SK-N-SH (cell line): ENCODE measurements around the gene RAB5B. TPM values are rescaled to one million over a fixed set of nuclear protein-coding genes. Genes with fewer than 3 reads are reported as not detected.

Experiments used
- CTCF ChIA-PET: fragments of 300-600, 350-600 bp; formaldehyde crosslinking; extraction: SDS; loops from one replicate; lab custom pipeline; 2021; lab: Yijun Ruan, JAX
- POLR2A ChIA-PET: fragments of 350-600 bp; sonication (Branson Sonifier 250); formaldehyde crosslinking; extraction: SDS; loops from one replicate; lab custom pipeline; 2020; ENCODE audit warnings: antibody characterized with exemption, inconsistent platforms; lab: Yijun Ruan, JAX
- DNase-seq: peaks from one replicate; pipeline ENCODE4 v3.0.0; 2012
- H2AFZ ChIP-seq: fragments of 200-600 bp; sonication (generic); 2 replicates; pipeline ENCODE4 v1.8.1; 2016; ENCODE audit warnings: antibody characterized with exemption, mild to moderate bottlenecking, low read depth
- H3F3A ChIP-seq: fragments of 200-600 bp; sonication (generic); replicated peaks from 2 replicates; pipeline ENCODE3; 2016; ENCODE audit warnings: antibody characterized with exemption, mild to moderate bottlenecking; ENCODE audit not compliant: insufficient read depth
- H3K27ac ChIP-seq, 2 experiments: fragments of 200-500 bp in 1 of 2; fragments of 200-600 bp in 1 of 2; sonication (Bioruptor generic) in 1 of 2; sonication (generic), shearing (Covaris generic) in 1 of 2; 2 replicates each; pipeline versions ENCODE4 v1.5.1 to v1.6.1; 2014 to 2016; ENCODE audit warnings: low read depth in 2 of 2, inconsistent platforms in 1 of 2, low read length in 1 of 2, mild to moderate bottlenecking in 1 of 2, mixed read lengths in 1 of 2
- H3K27me3 ChIP-seq: fragments of 200-600 bp; sonication (generic), shearing (Covaris generic); 2 replicates; pipeline ENCODE4 v1.6.1; 2016; ENCODE audit warnings: mixed run types; ENCODE audit not compliant: insufficient read depth
- H3K36me3 ChIP-seq, 2 experiments: fragments of 200-500 bp in 1 of 2; fragments of 200-600 bp in 1 of 2; sonication (Bioruptor generic) in 1 of 2; sonication (generic) in 1 of 2; replicated peaks in 1 of 2; 2 replicates each; pipeline versions ENCODE3 to v1.5.1; 2014 to 2016; ENCODE audit warnings: low read length in 1 of 2, mild to moderate bottlenecking in 1 of 2; ENCODE audit not compliant: insufficient read depth in 2 of 2, control insufficient read depth in 1 of 2
- H3K4me1 ChIP-seq, 2 experiments: fragments of 200-500 bp in 1 of 2; fragments of 200-600 bp in 1 of 2; sonication (Bioruptor generic) in 1 of 2; sonication (generic), shearing (Covaris generic) in 1 of 2; 2 replicates each; pipeline versions ENCODE4 v1.5.1 to v1.6.1; 2014 to 2016; ENCODE audit warnings: low read depth in 1 of 2, low read length in 1 of 2, mixed run types in 1 of 2; ENCODE audit not compliant: insufficient read depth in 2 of 2, control insufficient read depth in 1 of 2
- H3K4me2 ChIP-seq: fragments of 200-600 bp; sonication (generic), shearing (Covaris generic); 2 replicates; pipeline ENCODE4 v1.6.1; 2017; ENCODE audit warnings: mixed run types
- H3K4me3 ChIP-seq, 2 experiments: fragments of 200-500 bp in 1 of 2; fragments of 200-600 bp in 1 of 2; sonication (Bioruptor generic) in 1 of 2; sonication (generic), shearing (Covaris generic) in 1 of 2; 2 replicates each; pipeline versions ENCODE4 v1.5.1 to v1.8.1; 2014 to 2016; ENCODE audit warnings: low read depth in 2 of 2, inconsistent platforms in 1 of 2, low read length in 1 of 2, mild to moderate bottlenecking in 1 of 2, mixed read lengths in 1 of 2, moderate library complexity in 1 of 2
- H3K79me2 ChIP-seq: fragments of 200-600 bp; sonication (generic); 2 replicates; pipeline ENCODE4 v1.8.1; 2017; ENCODE audit warnings: mild to moderate bottlenecking; ENCODE audit not compliant: insufficient read depth
- H3K9ac ChIP-seq: fragments of 200-600 bp; sonication (generic); 2 replicates; pipeline ENCODE4 v1.6.1; 2017; ENCODE audit warnings: mixed run types
- H3K9me2 ChIP-seq: fragments of 200-600 bp; sonication (generic); 2 replicates; pipeline ENCODE4 v1.6.1; 2017; ENCODE audit warnings: mixed run types
- H3K9me3 ChIP-seq: fragments of 200-600 bp; sonication (generic); 2 replicates; pipeline ENCODE4 v1.6.1; 2017; ENCODE audit warnings: mixed run types, mild to moderate bottlenecking, moderate library complexity
- H4K20me1 ChIP-seq: fragments of 200-600 bp; sonication (generic); 2 replicates; pipeline ENCODE4 v1.6.1; 2017; ENCODE audit warnings: mild to moderate bottlenecking, mixed run types; ENCODE audit not compliant: insufficient read depth
- CHD2 ChIP-seq: fragments of 150-350 bp; IDR thresholded peaks from 2 replicates; pipeline ENCODE4 v1.6.1; 2018; ENCODE audit warnings: low read length; ENCODE audit not compliant: partially characterized antibody
- EZH2phosphoT487 ChIP-seq: fragments of 200-600 bp; sonication (generic); IDR thresholded peaks from 2 replicates; pipeline ENCODE4 v1.6.1; 2017; ENCODE audit warnings: low read depth, mixed run types, mild to moderate bottlenecking, antibody characterized with exemption, moderate library complexity, borderline replicate concordance
- FOSL2 ChIP-seq: IDR thresholded peaks from 2 replicates; pipeline ENCODE4 v1.4.0; 2012; ENCODE audit warnings: low read depth, mild to moderate bottlenecking, moderate library complexity, borderline replicate concordance
- FOXM1 ChIP-seq: IDR thresholded peaks from 2 replicates; pipeline ENCODE4 v1.4.0; 2012; ENCODE audit warnings: low read depth, mild to moderate bottlenecking
- GATA2 ChIP-seq: sonication (generic); formaldehyde crosslinking; IDR thresholded peaks from 2 replicates; pipeline ENCODE4 v1.5.0; 2020; ENCODE audit warnings: mild to moderate bottlenecking, missing genetic modification reagents
- JUND ChIP-seq: IDR thresholded peaks from 2 replicates; pipeline ENCODE4 v1.4.0; 2012
- MEF2A ChIP-seq: IDR thresholded peaks from 2 replicates; pipeline ENCODE4 v1.4.0; 2012; ENCODE audit warnings: low read depth, borderline replicate concordance
- MXI1 ChIP-seq: IDR thresholded peaks from 2 replicates; pipeline ENCODE4 v1.6.1; 2012; ENCODE audit warnings: mild to moderate bottlenecking, low read depth, low read length, improper control_type of control experiment
- NFIC ChIP-seq: IDR thresholded peaks from 2 replicates; pipeline ENCODE4 v1.4.0; 2012; ENCODE audit warnings: borderline replicate concordance
- NRF1 ChIP-seq: IDR thresholded peaks from 2 replicates; pipeline ENCODE4 v1.6.1; 2012; ENCODE audit warnings: low read depth, mild to moderate bottlenecking, low read length
- PBX3 ChIP-seq: IDR thresholded peaks from 2 replicates; pipeline ENCODE4; 2012
- POLR2AphosphoS5 ChIP-seq: IDR thresholded peaks from 2 replicates; pipeline ENCODE4 v1.6.1; 2012; ENCODE audit warnings: low read depth, low read length
- RAD21 ChIP-seq: IDR thresholded peaks from 2 replicates; pipeline ENCODE4 v1.6.1; 2012; ENCODE audit warnings: mild to moderate bottlenecking, low read length
- RXRA ChIP-seq: IDR thresholded peaks from 2 replicates; pipeline ENCODE4 v1.4.0; 2012; ENCODE audit warnings: low read depth, mild to moderate bottlenecking, borderline replicate concordance
- TAF1 ChIP-seq: IDR thresholded peaks from 2 replicates; pipeline ENCODE4 v1.6.1; 2012; ENCODE audit warnings: low read depth, mild to moderate bottlenecking, low read length, moderate library complexity, borderline replicate concordance
- TEAD4 ChIP-seq: IDR thresholded peaks from 2 replicates; pipeline ENCODE4 v1.4.0; 2012; ENCODE audit warnings: mild to moderate bottlenecking, borderline replicate concordance; ENCODE audit not compliant: insufficient read depth
- USF1 ChIP-seq: IDR thresholded peaks from 2 replicates; pipeline ENCODE4 v1.4.0; 2012; ENCODE audit warnings: low read depth, borderline replicate concordance
- USF2 ChIP-seq: fragments of 150-350 bp; IDR thresholded peaks from 2 replicates; pipeline ENCODE4 v1.6.1; 2017; ENCODE audit warnings: antibody characterized with exemption, low read length, low read depth, borderline replicate concordance
- WGBS: methylation state at CpG from one replicate; pipeline ENCODE4 v1.1.6; 2017; ENCODE audit warnings: low lambda C conversion rate; 5-methylcytosine and 5-hydroxymethylcytosine counted together
- polyA plus RNA-seq, 3 experiments: library from polyadenylated mRNA; depleted of rRNA; stranded (reverse); fragments of >200 nt; gene quantifications; 2 replicates each; pipeline ENCODE4 v1.2.3, GENCODE V29; 2012
- TF ChIP-seq, protein P1 (sequence below): IDR thresholded peaks from 2 replicates; pipeline ENCODE4 v1.4.0; 2012; ENCODE audit warnings: low read depth

RAB5B gene
- polyA plus RNA-seq, 1 of the 3 experiments (the other 2 are of a cell fraction), result 54.0 TPM

DNA sequence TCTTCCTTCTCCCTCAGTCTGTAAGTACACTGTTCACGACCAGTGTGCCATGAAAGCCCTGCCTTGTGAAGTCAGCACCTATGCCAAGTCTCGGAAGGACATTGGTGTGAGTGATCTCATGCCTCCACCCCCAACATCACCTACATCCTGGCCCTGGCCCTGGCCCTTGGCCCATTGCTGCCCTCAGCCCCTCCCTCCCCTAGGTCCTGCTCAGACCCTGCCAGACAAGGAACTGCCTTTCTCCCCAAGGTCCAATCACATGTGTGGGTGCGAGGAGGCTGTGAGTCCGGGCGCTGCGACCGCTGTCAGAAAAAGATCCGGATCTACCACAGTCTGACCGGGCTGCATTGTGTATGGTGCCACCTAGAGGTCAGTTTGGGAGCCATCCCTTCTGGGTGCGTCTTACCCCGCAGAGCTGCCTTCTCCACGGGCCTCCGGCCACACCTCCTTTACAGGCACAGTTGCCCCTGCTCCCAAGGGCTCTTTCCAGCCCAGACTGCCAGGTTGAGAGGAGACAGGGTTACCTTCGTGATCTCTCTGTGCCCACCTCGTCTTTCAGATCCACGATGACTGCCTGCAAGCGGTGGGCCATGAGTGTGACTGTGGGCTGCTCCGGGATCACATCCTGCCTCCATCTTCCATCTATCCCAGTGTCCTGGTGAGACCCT lies 33.7 kb upstream of the RAB5B start (continued):
- peak; percentile 40; the same call in 1 of the 2 replicates for TF ChIP-seq TAF1

DNA sequence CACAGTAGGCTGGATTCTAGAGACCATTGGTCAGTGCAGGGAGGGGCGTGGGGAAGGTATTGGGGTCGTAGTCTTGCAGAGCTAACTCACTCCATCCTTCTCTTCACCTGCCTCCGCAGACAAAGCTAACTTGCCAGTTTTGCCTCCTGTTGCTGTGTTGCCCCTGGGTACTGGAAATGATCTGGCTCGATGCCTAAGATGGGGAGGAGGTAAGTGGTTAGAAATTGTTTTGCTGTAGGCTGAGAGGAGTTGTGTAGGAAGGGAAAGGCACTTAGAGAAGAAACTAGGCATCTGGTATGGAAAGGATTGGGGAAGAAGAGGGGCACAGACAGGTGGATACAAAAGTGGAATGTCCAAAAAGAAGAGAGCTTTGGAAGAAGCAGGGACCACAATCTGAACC lies 31.8 kb upstream of the RAB5B start:
- TF ChIP-seq POLR2AphosphoS5 (no peak), JUND (no peak), NRF1 (no peak), RXRA (no peak), MXI1 (no peak), CHD2 (no peak)
- TF ChIP-seq, protein P1, sequence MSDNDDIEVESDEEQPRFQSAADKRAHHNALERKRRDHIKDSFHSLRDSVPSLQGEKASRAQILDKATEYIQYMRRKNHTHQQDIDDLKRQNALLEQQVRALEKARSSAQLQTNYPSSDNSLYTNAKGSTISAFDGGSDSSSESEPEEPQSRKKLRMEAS, result no peak
- DNase-seq, result no peak
- no peaks in the 10 kb centered on the region for H3K79me2 ChIP-seq
- H3K4me2 ChIP-seq, result no peak overlapping the region
- H3F3A ChIP-seq, result peaks cover 6% of the 10 kb centered on the region
- H3K27me3 ChIP-seq, result no peaks in the 10 kb centered on the region
- ChIA-PET CTCF (interaction anchor here (0.6 to 10.8 kb wide), 4 partner anchors 12 to 204 kb away, joined by 3 to 96 read pairs (median 10); partner anchors contain the start of genes DGKA and RAB5B), POLR2A (no interaction called here)
- no peak overlapping the region for H3K9ac ChIP-seq
- peaks cover 0 to 9% of the 10 kb centered on the region in 2 experiments; a peak in 1 of 4 replicates for H3K4me1 ChIP-seq
- peaks cover 35 to 50% of the 10 kb centered on the region in 2 experiments for H3K36me3 ChIP-seq
- H3K9me3 ChIP-seq, result no peaks in the 10 kb centered on the region
- H3K27ac ChIP-seq, result no peak overlapping the region
- WGBS, result 78% methylated on average over 4 of the region's 4 CpGs
- H2AFZ ChIP-seq, result no peak overlapping the region
- no peaks in the 10 kb centered on the region for H3K9me2 ChIP-seq
- no peak overlapping the region for H3K4me3 ChIP-seq
- H4K20me1 ChIP-seq, result no peaks in the 10 kb centered on the region

GRCh38 chr12:55942577-55943136 lies 31.2 kb upstream of the RAB5B start:
- no peaks in the 10 kb centered on the region for H3K79me2 ChIP-seq
- H3K27me3 ChIP-seq, result no peaks in the 10 kb centered on the region
- H3K9ac ChIP-seq, result no peak overlapping the region
- DNase-seq, result no peak
- H3K4me3 ChIP-seq, result no peak overlapping the region
- peaks cover 35 to 56% of the 10 kb centered on the region in 2 experiments for H3K36me3 ChIP-seq
- ChIA-PET CTCF (interaction anchor here (1.3 to 10.8 kb wide), 4 partner anchors 10 to 205 kb away, joined by 3 to 96 read pairs (median 10); partner anchors contain the start of gene DGKA), POLR2A (interaction anchor here (0.5 kb wide), 1 partner anchor 108 kb away, joined by 5 read pairs; no protein-coding TSS in a partner anchor)
- H4K20me1 ChIP-seq, result no peaks in the 10 kb centered on the region
- no peak overlapping the region for H2AFZ ChIP-seq
- WGBS, result 96% methylated on average over 1 of the region's 1 CpG
- H3K4me2 ChIP-seq, result no peak overlapping the region
- H3F3A ChIP-seq, result peaks cover 6% of the 10 kb centered on the region
- TF ChIP-seq CHD2 (no peak), FOSL2 (no peak), RXRA (no peak), USF2 (no peak), MEF2A (no peak), NRF1 (no peak), PBX3 (no peak), FOXM1 (no peak), RAD21 (no peak), NFIC (no peak), TEAD4 (no peak), EZH2phosphoT487 (no peak), USF1 (no peak), GATA2 (CRISPR knock-in tag) (no peak), MXI1 (no peak)
- H3K9me2 ChIP-seq, result no peaks in the 10 kb centered on the region
- no peaks in the 10 kb centered on the region for H3K9me3 ChIP-seq
- H3K27ac ChIP-seq, result no peak overlapping the region
- H3K4me1 ChIP-seq, result peaks cover 0 to 9% of the 10 kb centered on the region in 2 experiments; a peak in 1 of 4 replicates
